Astrocyte (in vitro differentiated cells and primary cell): ENCODE data around the gene TNPO1. TPM values are rescaled to one million over a fixed set of nuclear protein-coding genes. Genes with fewer than 3 reads are reported as not detected.

Experiments used
- DNase-seq: peaks from one replicate; pipeline ENCODE4 v3.0.0-alpha.2; 2010; ENCODE audit warnings: low read depth
- FAIRE-seq: peaks from 2 replicates; lab custom pipeline; 2011; peaks lifted over from hg19 to GRCh38; lab: Jason Lieb, UNC
- H2AFZ ChIP-seq: 2 replicates; pipeline ENCODE4 v1.6.0; 2012; ENCODE audit warnings: low read depth, low read length, inconsistent platforms
- H3K27ac ChIP-seq: 2 replicates; pipeline ENCODE4 v1.5.1; 2011; ENCODE audit warnings: low read depth, low read length, inconsistent platforms
- H3K27me3 ChIP-seq: 2 replicates; pipeline ENCODE4 v1.6.0; 2011; ENCODE audit warnings: low read length, inconsistent platforms; ENCODE audit not compliant: insufficient read depth
- H3K36me3 ChIP-seq: 2 replicates; pipeline ENCODE4 v1.5.1; 2011; ENCODE audit warnings: low read length, inconsistent platforms; ENCODE audit not compliant: insufficient read depth
- H3K4me1 ChIP-seq: 2 replicates; pipeline ENCODE4 v1.5.1; 2011; ENCODE audit warnings: low read length, inconsistent platforms; ENCODE audit not compliant: insufficient read depth
- H3K4me2 ChIP-seq: 2 replicates; pipeline ENCODE4 v1.6.0; 2012; ENCODE audit warnings: low read length, inconsistent platforms
- H3K4me3 ChIP-seq: 2 replicates; pipeline ENCODE4 v1.5.1; 2011; ENCODE audit warnings: low read depth, mild to moderate bottlenecking, low read length, inconsistent platforms; ENCODE audit not compliant: insufficient read depth
- H3K79me2 ChIP-seq: 2 replicates; pipeline ENCODE4 v1.6.0; 2012; ENCODE audit warnings: mild to moderate bottlenecking, low read length, inconsistent platforms; ENCODE audit not compliant: insufficient read depth
- H3K9ac ChIP-seq: 2 replicates; pipeline ENCODE4 v1.6.0; 2012; ENCODE audit warnings: mild to moderate bottlenecking, low read length, inconsistent platforms
- H3K9me3 ChIP-seq: 2 replicates; pipeline ENCODE4 v1.5.1; 2012; ENCODE audit warnings: low read depth, mild to moderate bottlenecking, low read length, inconsistent platforms; ENCODE audit not compliant: insufficient read depth
- H4K20me1 ChIP-seq: 2 replicates; pipeline ENCODE4 v1.6.0; 2012; ENCODE audit warnings: low read length, inconsistent platforms; ENCODE audit not compliant: insufficient read depth
- H3K27ac Mint-ChIP-seq: one replicate; pipeline ENCODE4 v1.8.0; 2021; ENCODE audit warnings: mild to moderate bottlenecking, mixed read lengths; ENCODE audit not compliant: unreplicated experiment
- H3K27me3 Mint-ChIP-seq: one replicate; pipeline ENCODE4 v1.8.0; 2021; ENCODE audit warnings: low read depth, mixed read lengths; ENCODE audit not compliant: unreplicated experiment
- H3K36me3 Mint-ChIP-seq: one replicate; pipeline ENCODE4 v1.8.0; 2021; ENCODE audit warnings: low read depth, mixed read lengths; ENCODE audit not compliant: unreplicated experiment
- H3K4me1 Mint-ChIP-seq: one replicate; pipeline ENCODE4 v1.8.0; 2021; ENCODE audit warnings: low read depth, mixed read lengths; ENCODE audit not compliant: unreplicated experiment
- H3K4me3 Mint-ChIP-seq: one replicate; pipeline ENCODE4 v1.8.0; 2021; ENCODE audit warnings: mild to moderate bottlenecking, moderate library complexity, mixed read lengths; ENCODE audit not compliant: unreplicated experiment
- H3K9me3 Mint-ChIP-seq: one replicate; pipeline ENCODE4 v1.8.0; 2021; ENCODE audit warnings: mild to moderate bottlenecking, mixed read lengths; ENCODE audit not compliant: unreplicated experiment
- EZH2 ChIP-seq: IDR thresholded peaks from 2 replicates; pipeline ENCODE4 v1.6.1; 2012; ENCODE audit warnings: mild to moderate bottlenecking, low read length, inconsistent platforms; ENCODE audit not compliant: insufficient read depth
- total RNA-seq: library from RNA; stranded (reverse); gene quantifications from 2 replicates; pipeline ENCODE4 v1.2.1, GENCODE V29; 2021
- TF ChIP-seq, protein P1 (sequence below): IDR thresholded peaks from 2 replicates; pipeline ENCODE4 v1.5.1; 2011; ENCODE audit warnings: low read depth, mild to moderate bottlenecking, inconsistent platforms, low read length, moderate library complexity; ENCODE audit not compliant: insufficient read depth

TNPO1 gene
- total RNA-seq, 1 donor from 2014 or later = 184 TPM

DNA sequence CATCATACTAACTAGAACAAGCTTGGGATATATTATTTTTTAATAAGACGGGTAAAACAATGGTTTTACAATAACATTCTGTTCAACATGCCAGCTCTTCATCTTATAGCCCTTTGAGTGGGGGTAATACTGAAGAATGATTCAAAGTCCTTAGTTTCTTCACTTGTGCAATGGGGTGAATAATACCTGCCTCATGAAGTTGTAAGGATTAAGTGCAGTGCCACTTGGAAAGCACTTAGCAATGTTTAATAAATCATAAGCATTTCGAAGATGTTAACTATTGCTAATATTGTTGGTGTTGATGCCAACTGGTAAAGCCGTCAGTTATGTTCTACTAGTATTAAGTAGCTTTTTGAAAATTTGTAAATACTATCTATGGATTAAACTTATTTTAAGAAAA is 38.0 kb downstream of the TNPO1 start:
- no peak overlapping the region for H3K9ac ChIP-seq
- H3K4me1 ChIP-seq = peaks cover 14% of the 10 kb centered on the region
- H3K4me3 ChIP-seq = no peak overlapping the region
- H3K4me3 Mint-ChIP-seq = no peak overlapping the region
- no peak overlapping the region for H2AFZ ChIP-seq
- peaks cover 31% of the 10 kb centered on the region for H3K4me1 Mint-ChIP-seq
- H3K36me3 Mint-ChIP-seq = peaks cover 13% of the 10 kb centered on the region
- TF ChIP-seq, protein P1, sequence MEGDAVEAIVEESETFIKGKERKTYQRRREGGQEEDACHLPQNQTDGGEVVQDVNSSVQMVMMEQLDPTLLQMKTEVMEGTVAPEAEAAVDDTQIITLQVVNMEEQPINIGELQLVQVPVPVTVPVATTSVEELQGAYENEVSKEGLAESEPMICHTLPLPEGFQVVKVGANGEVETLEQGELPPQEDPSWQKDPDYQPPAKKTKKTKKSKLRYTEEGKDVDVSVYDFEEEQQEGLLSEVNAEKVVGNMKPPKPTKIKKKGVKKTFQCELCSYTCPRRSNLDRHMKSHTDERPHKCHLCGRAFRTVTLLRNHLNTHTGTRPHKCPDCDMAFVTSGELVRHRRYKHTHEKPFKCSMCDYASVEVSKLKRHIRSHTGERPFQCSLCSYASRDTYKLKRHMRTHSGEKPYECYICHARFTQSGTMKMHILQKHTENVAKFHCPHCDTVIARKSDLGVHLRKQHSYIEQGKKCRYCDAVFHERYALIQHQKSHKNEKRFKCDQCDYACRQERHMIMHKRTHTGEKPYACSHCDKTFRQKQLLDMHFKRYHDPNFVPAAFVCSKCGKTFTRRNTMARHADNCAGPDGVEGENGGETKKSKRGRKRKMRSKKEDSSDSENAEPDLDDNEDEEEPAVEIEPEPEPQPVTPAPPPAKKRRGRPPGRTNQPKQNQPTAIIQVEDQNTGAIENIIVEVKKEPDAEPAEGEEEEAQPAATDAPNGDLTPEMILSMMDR = no peak
- no peaks in the 10 kb centered on the region for H3K9me3 ChIP-seq
- FAIRE-seq (no peak), DNase-seq (no peak)
- no peak overlapping the region for H3K27ac ChIP-seq
- H3K36me3 ChIP-seq = peaks cover 44% of the 10 kb centered on the region
- H4K20me1 ChIP-seq = peaks cover 72% of the 10 kb centered on the region
- H3K27me3 Mint-ChIP-seq = no peaks in the 10 kb centered on the region
- H3K27ac Mint-ChIP-seq = no peak overlapping the region
- no peak overlapping the region for H3K4me2 ChIP-seq
- H3K9me3 Mint-ChIP-seq = no peaks in the 10 kb centered on the region
- H3K79me2 ChIP-seq = peaks cover 98% of the 10 kb centered on the region
- H3K27me3 ChIP-seq = no peaks in the 10 kb centered on the region

DNA sequence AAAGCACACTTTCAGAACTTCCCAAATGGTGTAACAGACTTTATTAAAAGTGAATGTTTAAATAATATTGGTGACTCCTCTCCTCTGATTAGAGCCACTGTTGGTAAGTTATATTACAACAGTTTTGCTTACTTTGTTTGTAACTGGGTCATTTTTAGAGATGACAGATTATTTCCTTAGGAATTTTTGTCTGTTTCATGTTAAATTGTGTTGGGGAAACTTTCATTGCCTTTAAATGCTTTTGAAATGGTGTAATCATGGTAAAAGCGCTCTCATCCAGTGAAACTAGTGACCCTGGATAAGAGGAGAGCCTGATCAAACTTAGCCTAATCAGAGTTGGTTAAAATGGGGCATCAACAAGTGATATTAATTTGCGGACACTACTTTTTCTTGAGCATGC is 39.4 kb downstream of the TNPO1 start:
- DNase-seq = no peak
- Histone ChIP-seq H3K9me3 (no peaks in the 10 kb centered on the region), H4K20me1 (peaks cover 70% of the 10 kb centered on the region), H3K4me3 (no peak overlapping the region), H3K4me1 (peaks cover 8% of the 10 kb centered on the region), H3K36me3 (peaks cover 50% of the 10 kb centered on the region), H3K9ac (no peak overlapping the region), H3K27ac (no peak overlapping the region), H3K4me2 (no peak overlapping the region), H3K79me2 (peaks cover 96% of the 10 kb centered on the region), H2AFZ (no peak overlapping the region), H3K27me3 (no peaks in the 10 kb centered on the region)
- FAIRE-seq = no peak
- peaks cover 19% of the 10 kb centered on the region for H3K36me3 Mint-ChIP-seq
- H3K27ac Mint-ChIP-seq = no peak overlapping the region
- no peaks in the 10 kb centered on the region for H3K27me3 Mint-ChIP-seq
- TF ChIP-seq EZH2 = no peak
- TF ChIP-seq, protein P1 = no peak
- H3K4me1 Mint-ChIP-seq = peaks cover 33% of the 10 kb centered on the region
- no peaks in the 10 kb centered on the region for H3K9me3 Mint-ChIP-seq
- H3K4me3 Mint-ChIP-seq = no peak overlapping the region

DNA sequence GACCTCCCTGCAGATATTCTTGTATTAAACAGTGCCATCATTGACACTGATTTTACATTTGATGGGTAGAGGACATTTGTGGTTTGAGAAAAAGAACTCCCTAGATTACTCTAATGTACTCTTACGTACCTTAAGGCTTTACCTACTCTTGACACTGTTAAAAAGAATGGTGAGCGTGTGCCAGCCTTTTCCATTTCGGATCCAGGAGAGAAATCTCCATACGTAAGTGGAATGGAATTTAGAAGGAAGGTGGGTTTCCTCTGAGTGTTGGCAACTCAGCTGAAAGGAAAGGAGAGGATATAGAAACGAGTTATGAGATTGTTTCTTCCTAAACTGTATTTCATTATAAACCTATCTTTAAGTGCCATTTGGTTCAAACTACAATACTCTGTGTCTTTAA is 40.9 kb downstream of the TNPO1 start:
- no peaks in the 10 kb centered on the region for H3K27me3 Mint-ChIP-seq
- Histone ChIP-seq H2AFZ (no peak overlapping the region), H3K36me3 (peaks cover 54% of the 10 kb centered on the region), H3K9me3 (no peaks in the 10 kb centered on the region), H3K4me1 (no peaks in the 10 kb centered on the region), H3K9ac (no peak overlapping the region), H3K4me2 (no peak overlapping the region), H4K20me1 (peaks cover 69% of the 10 kb centered on the region), H3K27me3 (no peaks in the 10 kb centered on the region), H3K79me2 (peaks cover 95% of the 10 kb centered on the region), H3K27ac (no peak overlapping the region), H3K4me3 (no peak overlapping the region)
- FAIRE-seq (no peak), DNase-seq (no peak)
- H3K4me3 Mint-ChIP-seq = no peak overlapping the region
- H3K36me3 Mint-ChIP-seq = peaks cover 29% of the 10 kb centered on the region
- no peak overlapping the region for H3K27ac Mint-ChIP-seq
- peaks cover 27% of the 10 kb centered on the region for H3K4me1 Mint-ChIP-seq
- H3K9me3 Mint-ChIP-seq = peaks cover 3% of the 10 kb centered on the region
- TF ChIP-seq, protein P1 = no peak
- TF ChIP-seq EZH2 = no peak
